Amniotic stem cell (primary cell): ENCODE measurements around the gene USP7.
"Not testable (repeated sequence)": the region's sequence is repeated elsewhere in the genome, so short reads cannot be mapped to it uniquely, and the experiment has no call there.

Experiments
- DNase-seq: peaks from one replicate; lab custom pipeline; 2025; lab: John Stamatoyannopoulos, UW

USP7 gene

GRCh38 chr16:8843296-8843695, 120.4 kb downstream of the USP7 start:
- DNase-seq: not testable (repeated sequence)
